GM12801 (cell line): ENCODE measurements around the gene RSPRY1.

Source experiments
- CTCF ChIP-seq: IDR thresholded peaks from one replicate; pipeline ENCODE4 v1.5.1; 2011; ENCODE audit warnings: control low read depth; ENCODE audit not compliant: insufficient read length; ENCODE audit errors: extremely low read depth

RSPRY1 gene

GRCh38 chr16:57143149-57143921 lies 42.8 kb upstream of the RSPRY1 start:
- no peak for TF ChIP-seq CTCF

GRCh38 chr16:57144027-57144426 lies 42.1 kb upstream of the RSPRY1 start:
- no peak for TF ChIP-seq CTCF

- no peak for TF ChIP-seq CTCF
These were observed 40.8 kb upstream of the RSPRY1 start for GRCh38 chr16:57145046-57146021.

GRCh38 chr16:57146040-57146647 lies 40.0 kb upstream of the RSPRY1 start:
- TF ChIP-seq CTCF, result no peak

GRCh38 chr16:57146735-57147134 lies 39.4 kb upstream of the RSPRY1 start:
- no peak for TF ChIP-seq CTCF

GRCh38 chr16:57147381-57148221 lies 38.5 kb upstream of the RSPRY1 start:
- no peak for TF ChIP-seq CTCF

- TF ChIP-seq CTCF, result no peak
These were observed 37.6 kb upstream of the RSPRY1 start for GRCh38 chr16:57148481-57148880.
